ENCODE data around the gene PLS3.
"Not testable (repeated sequence)": the region's sequence is repeated elsewhere in the genome, so short reads cannot be mapped to it uniquely, and the experiment has no call there.

The PLS3 gene

GRCh38 chrX:115616943-115617563, 56.1 kb downstream of the PLS3 start:
- no peak for DNase-seq

GRCh38 chrX:115622534-115622933, 61.6 kb downstream of the PLS3 start:
- no peak for DNase-seq

GRCh38 chrX:115624916-115625315, 63.9 kb downstream of the PLS3 start:
- no peak for DNase-seq

- DNase-seq, result no peak
Observed at GRCh38 chrX:115625572-115626301, 64.8 kb downstream of the PLS3 start.

GRCh38 chrX:115630204-115630603, 69.2 kb downstream of the PLS3 start:
- no peak for DNase-seq

- no peak for DNase-seq
Observed at GRCh38 chrX:115632455-115632854, 71.5 kb downstream of the PLS3 start.

GRCh38 chrX:115633397-115633796, 72.4 kb downstream of the PLS3 start:
- not testable (repeated sequence) for DNase-seq

- no peak for DNase-seq
Observed at GRCh38 chrX:115639334-115639880, 78.4 kb downstream of the PLS3 start.

GRCh38 chrX:115642311-115642710, 81.3 kb downstream of the PLS3 start:
- DNase-seq, result no peak

- DNase-seq, result peak; percentile 42
Observed at GRCh38 chrX:115642895-115643530, 82.0 kb downstream of the PLS3 start.

- DNase-seq, result not testable (repeated sequence)
Observed at GRCh38 chrX:115644397-115644796, 83.4 kb downstream of the PLS3 start.

- no peak for DNase-seq
Observed at GRCh38 chrX:115649461-115650063, 88.6 kb downstream of the PLS3 start.

GRCh38 chrX:115650449-115650848, 89.5 kb downstream of the PLS3 start:
- DNase-seq, result no peak

- peak; percentile 42 for DNase-seq
Observed at GRCh38 chrX:115650916-115651315, 89.9 kb downstream of the PLS3 start.

- DNase-seq, result no peak
Observed at GRCh38 chrX:115652221-115652620, 91.2 kb downstream of the PLS3 start.

- DNase-seq, result no peak
Observed at GRCh38 chrX:115665122-115665521, 104.1 kb downstream of the PLS3 start.

GRCh38 chrX:115679460-115679859, 118.5 kb downstream of the PLS3 start:
- no peak for DNase-seq

GRCh38 chrX:115687595-115687994, 126.6 kb downstream of the PLS3 start:
- DNase-seq, result no peak

GRCh38 chrX:115689931-115690330, 129.0 kb downstream of the PLS3 start:
- no peak for DNase-seq

- peak; percentile 47 for DNase-seq
Observed at GRCh38 chrX:115690511-115691216, 129.7 kb downstream of the PLS3 start.

GRCh38 chrX:115693476-115693875, 132.5 kb downstream of the PLS3 start:
- no peak for DNase-seq

- DNase-seq, result no peak
Observed at GRCh38 chrX:115694028-115694427, 133.1 kb downstream of the PLS3 start.

GRCh38 chrX:115696039-115696438, 135.1 kb downstream of the PLS3 start:
- DNase-seq, result no peak
